GM23338 (cell line): ENCODE measurements around the gene EEF2. TPM values are rescaled to one million over a fixed set of nuclear protein-coding genes. Genes with fewer than 3 reads are reported as not detected.
"Not testable (repeated sequence)": the region's sequence is repeated elsewhere in the genome, so short reads cannot be mapped to it uniquely, and the experiment has no call there.

ENCODE experiments used
- ATAC-seq: fragments of 200-7000 bp; cut with Tn5 transposase; 3 replicates; pipeline ENCODE4 v1.9.1; 2020
- DNase-seq: peaks from one replicate; pipeline ENCODE4 v3.0.0-alpha.2; 2015; ENCODE audit warnings: low spot score
- H2AFZ ChIP-seq: fragments of 200-600 bp; sonication (generic); 2 replicates; pipeline ENCODE4 v1.8.0; 2016; ENCODE audit warnings: antibody characterized with exemption, mild to moderate bottlenecking, moderate library complexity
- H3F3A ChIP-seq: fragments of 200-600 bp; sonication (generic); replicated peaks from 2 replicates; pipeline ENCODE4 v1.8.0; 2017; ENCODE audit warnings: antibody characterized with exemption, mixed run types, low read depth
- H3K27ac ChIP-seq: fragments of 200-600 bp; sonication (generic); 2 replicates; pipeline ENCODE4 v1.6.1; 2016; ENCODE audit warnings: low read depth
- H3K27me3 ChIP-seq: fragments of 200-600 bp; sonication (generic); 2 replicates; pipeline ENCODE4 v1.8.0; 2016; ENCODE audit warnings: mild to moderate bottlenecking, mixed run types, moderate library complexity; ENCODE audit not compliant: insufficient read depth
- H3K36me3 ChIP-seq: fragments of 200-600 bp; sonication (generic); 2 replicates; pipeline ENCODE4 v1.8.0; 2016; ENCODE audit warnings: mild to moderate bottlenecking; ENCODE audit not compliant: insufficient read depth
- H3K4me1 ChIP-seq: fragments of 200-600 bp; sonication (generic); 2 replicates; pipeline ENCODE4 v1.8.0; 2016; ENCODE audit warnings: mild to moderate bottlenecking, moderate library complexity; ENCODE audit not compliant: insufficient read depth
- H3K4me2 ChIP-seq: fragments of 200-600 bp; sonication (generic); 2 replicates; pipeline ENCODE4 v1.7.1; 2017; ENCODE audit warnings: mixed run types
- H3K4me3 ChIP-seq: fragments of 200-600 bp; sonication (generic); 2 replicates; pipeline ENCODE4 v1.6.1; 2016; ENCODE audit warnings: mixed run types
- H3K79me2 ChIP-seq: fragments of 200-600 bp; sonication (generic); replicated peaks from 2 replicates; pipeline ENCODE4 v1.8.0; 2017; ENCODE audit warnings: mild to moderate bottlenecking; ENCODE audit not compliant: insufficient read depth
- H3K9me2 ChIP-seq: fragments of 200-600 bp; sonication (generic); 2 replicates; pipeline ENCODE4 v1.8.0; 2017; ENCODE audit not compliant: insufficient read depth
- H4K20me1 ChIP-seq: fragments of 200-600 bp; sonication (generic); replicated peaks from 2 replicates; pipeline ENCODE4 v1.8.0; 2017; ENCODE audit warnings: mild to moderate bottlenecking; ENCODE audit not compliant: insufficient read depth
- H3K27ac Mint-ChIP-seq: 2 replicates; pipeline ENCODE4 v1.8.0; 2020; ENCODE audit warnings: inconsistent platforms, mild to moderate bottlenecking, moderate library complexity, mixed read lengths
- H3K27me3 Mint-ChIP-seq: 3 replicates; pipeline ENCODE4 v1.8.0; 2022; ENCODE audit warnings: low read depth, mild to moderate bottlenecking, moderate library complexity, mixed read lengths, inconsistent platforms; ENCODE audit not compliant: insufficient read depth, poor library complexity
- H3K36me3 Mint-ChIP-seq: 3 replicates; pipeline ENCODE4 v1.8.0; 2021; ENCODE audit warnings: low read depth, mild to moderate bottlenecking, inconsistent platforms, moderate library complexity, mixed read lengths
- H3K4me1 Mint-ChIP-seq: 3 replicates; pipeline ENCODE4 v1.8.0; 2020; ENCODE audit warnings: mild to moderate bottlenecking, inconsistent platforms, mixed read lengths
- H3K4me3 Mint-ChIP-seq: 3 replicates; pipeline ENCODE4 v1.8.0; 2021; ENCODE audit warnings: moderate library complexity, mild to moderate bottlenecking, inconsistent platforms, mixed read lengths
- H3K9me3 Mint-ChIP-seq: 3 replicates; pipeline ENCODE4 v1.8.0; 2020; ENCODE audit warnings: moderate library complexity, mild to moderate bottlenecking, inconsistent platforms, mixed read lengths
- ETS1 ChIP-seq: IDR thresholded peaks from 2 replicates; pipeline ENCODE4 v1.6.1; 2016; ENCODE audit warnings: antibody characterized with exemption
- STAT1 ChIP-seq: IDR thresholded peaks from one replicate; pipeline ENCODE4 v1.6.1; 2016; ENCODE audit warnings: antibody characterized with exemption; ENCODE audit not compliant: unreplicated experiment
- ZNF114 ChIP-seq: fragments of 250-450 bp; sonication (Bioruptor Pico); IDR thresholded peaks from 2 replicates; pipeline ENCODE4 v1.5.0; 2020; ENCODE audit warnings: mild to moderate bottlenecking, moderate library complexity
- polyA plus RNA-seq: library from polyadenylated mRNA; unstranded; fragments of >200 nt; fragmentation: Nextera tagmentation; extraction: Ambion mirVana; gene quantifications from 2 replicates; pipeline ENCODE4 v1.2.1, GENCODE V29; 2016
- total RNA-seq: library from RNA; depleted of rRNA; stranded (reverse); fragments of >200 nt; shearing (Covaris generic); gene quantifications from 2 replicates; pipeline ENCODE4 v1.2.3, GENCODE V29; 2014
- TF ChIP-seq, protein P1 (sequence below), 2 experiments: fragments of 200-600 bp in 1 of 2; sonication (generic) in 1 of 2; conservative IDR thresholded peaks; 2 replicates each; pipeline versions ENCODE4 v1.5.1 to v1.6.1; 2016 to 2017; ENCODE audit warnings: antibody characterized with exemption in 2 of 2, low read depth in 2 of 2, mild to moderate bottlenecking in 2 of 2, moderate library complexity in 1 of 2

The EEF2 gene
- total and polyA plus RNA-seq, 2 experiments from 2014 or later = 772 to 2,987 TPM

DNA sequence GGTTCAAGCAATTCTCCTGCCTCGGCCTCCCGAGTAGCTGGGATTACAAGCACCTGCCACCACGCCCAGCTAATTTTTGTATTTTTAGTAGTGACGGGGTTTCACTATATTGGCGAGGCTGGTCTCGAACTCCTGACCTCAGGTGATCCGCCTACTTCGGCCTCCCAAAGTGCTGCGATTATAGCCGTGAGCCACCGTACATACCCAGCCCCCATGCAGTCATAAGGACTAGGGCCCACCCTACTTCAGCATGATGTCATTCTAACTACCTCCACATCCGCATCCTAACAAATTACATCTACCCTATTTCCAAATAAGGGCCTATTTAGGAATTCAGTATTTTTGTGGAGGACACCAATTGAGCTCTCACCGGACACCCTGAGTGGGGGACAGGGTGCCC lies 30.0 kb downstream of the EEF2 start:
- H3K79me2 ChIP-seq, DNase-seq, H3K36me3 ChIP-seq, H3K4me3 Mint-ChIP-seq, H3K27ac ChIP-seq, H3K4me1 Mint-ChIP-seq, H4K20me1 ChIP-seq, H3F3A ChIP-seq, H2AFZ ChIP-seq, ATAC-seq, H3K4me2 ChIP-seq, H3K4me3 ChIP-seq, H3K4me1 ChIP-seq, H3K27me3 ChIP-seq, H3K9me3 Mint-ChIP-seq, H3K27ac Mint-ChIP-seq, H3K9me2 ChIP-seq: not testable (repeated sequence)
- Mint-ChIP-seq H3K36me3 (peaks cover 19% of the 10 kb centered on the region; the same call in 2 of the 3 replicates), H3K27me3 (peaks cover 15% of the 10 kb centered on the region)

- Mint-ChIP-seq H3K27me3 (peaks cover 14% of the 10 kb centered on the region), H3K4me3 (no peak overlapping the region), H3K4me1 (peaks cover 9% of the 10 kb centered on the region; the same call in 2 of the 3 replicates), H3K36me3 (peaks cover 12% of the 10 kb centered on the region; the same call in 2 of the 3 replicates), H3K27ac (no peak overlapping the region), H3K9me3 (no peaks in the 10 kb centered on the region; the same call in 2 of the 3 replicates)
- Histone ChIP-seq H4K20me1 (no peaks in the 10 kb centered on the region; the same call in 1 of the 2 replicates), H3K4me3 (no peak overlapping the region), H3K4me2 (no peak overlapping the region), H3K27ac (no peak overlapping the region), H2AFZ (no peak overlapping the region), H3K4me1 (peaks cover 9% of the 10 kb centered on the region; the same call in 1 of the 2 replicates), H3K9me2 (no peaks in the 10 kb centered on the region), H3F3A (0 out of 2 replicates have a peak, but pooled peaks cover 3% of the 10 kb centered on the region), H3K27me3 (no peaks in the 10 kb centered on the region), H3K79me2 (no peaks in the 10 kb centered on the region), H3K36me3 (0 out of 2 replicates have a peak, but pooled peaks cover 6% of the 10 kb centered on the region)
- TF ChIP-seq ETS1 (no peak), ZNF114 (no peak), STAT1 (no peak)
- TF ChIP-seq, protein P1, sequence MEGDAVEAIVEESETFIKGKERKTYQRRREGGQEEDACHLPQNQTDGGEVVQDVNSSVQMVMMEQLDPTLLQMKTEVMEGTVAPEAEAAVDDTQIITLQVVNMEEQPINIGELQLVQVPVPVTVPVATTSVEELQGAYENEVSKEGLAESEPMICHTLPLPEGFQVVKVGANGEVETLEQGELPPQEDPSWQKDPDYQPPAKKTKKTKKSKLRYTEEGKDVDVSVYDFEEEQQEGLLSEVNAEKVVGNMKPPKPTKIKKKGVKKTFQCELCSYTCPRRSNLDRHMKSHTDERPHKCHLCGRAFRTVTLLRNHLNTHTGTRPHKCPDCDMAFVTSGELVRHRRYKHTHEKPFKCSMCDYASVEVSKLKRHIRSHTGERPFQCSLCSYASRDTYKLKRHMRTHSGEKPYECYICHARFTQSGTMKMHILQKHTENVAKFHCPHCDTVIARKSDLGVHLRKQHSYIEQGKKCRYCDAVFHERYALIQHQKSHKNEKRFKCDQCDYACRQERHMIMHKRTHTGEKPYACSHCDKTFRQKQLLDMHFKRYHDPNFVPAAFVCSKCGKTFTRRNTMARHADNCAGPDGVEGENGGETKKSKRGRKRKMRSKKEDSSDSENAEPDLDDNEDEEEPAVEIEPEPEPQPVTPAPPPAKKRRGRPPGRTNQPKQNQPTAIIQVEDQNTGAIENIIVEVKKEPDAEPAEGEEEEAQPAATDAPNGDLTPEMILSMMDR (conservative IDR thresholded peaks at IDR 0.05; ENCODE audit: low read depth in 2 of 2) = no peak
- DNase-seq (no peak), ATAC-seq (no peak)
Observed at GRCh38 chr19:3954107-3954506, 31.2 kb downstream of the EEF2 start.

- not testable (repeated sequence) for H3K36me3 ChIP-seq, H3K36me3 Mint-ChIP-seq, H3K4me3 ChIP-seq, H3K9me3 Mint-ChIP-seq, H4K20me1 ChIP-seq, H3K27ac Mint-ChIP-seq, H3K27me3 ChIP-seq, H2AFZ ChIP-seq, H3K4me1 ChIP-seq, H3K4me3 Mint-ChIP-seq, H3K4me1 Mint-ChIP-seq, DNase-seq, H3K79me2 ChIP-seq, H3K9me2 ChIP-seq, ATAC-seq, H3K4me2 ChIP-seq, H3F3A ChIP-seq
- H3K27me3 Mint-ChIP-seq = peaks cover 14% of the 10 kb centered on the region
- 0 out of 2 replicates have a peak overlapping the region, but pooled peaks have one; percentile 55 for H3K27ac ChIP-seq
Observed at GRCh38 chr19:3952755-3953276, 32.4 kb downstream of the EEF2 start.
